ENCODE data around the gene PROZ.
"Not testable (repeated sequence)": the region's sequence is repeated elsewhere in the genome, so short reads cannot be mapped to it uniquely, and the experiment has no call there.

PROZ gene

GRCh38 chr13:113157929-113158747 lies at the start of gene PROZ:
Gene PROZ, plus strand, starts transcription at chr13:113158648. Its CDS starts 13 bp downstream, at chr13:113158661.
- no peak for DNase-seq (ENCODE audit: low spot score in 2 of 2)
- no peak within 1 kb of the TSS for H3K4me3 Mint-ChIP-seq

GRCh38 chr13:113109151-113110047 lies 49.0 kb upstream of the PROZ start:
- Mint-ChIP-seq H3K36me3 (peaks cover 25% of the 10 kb centered on the region), H3K27ac (peak overlapping the region; percentile 92), H3K9me3 (no peaks in the 10 kb centered on the region), H3K4me1 (no peaks in the 10 kb centered on the region), H3K4me3 (peak overlapping the region; percentile 62)
- ATAC-seq (peak; percentile 33), DNase-seq (ENCODE audit: low spot score in 2 of 2) (peak in 1 of 2 donors; percentile 14)

More at GRCh38 chr13:113157929-113158747, at the start of gene PROZ:
- ATAC-seq: no peak
- Mint-ChIP-seq H3K36me3 (peaks cover 22% of the 10 kb centered on the region), H3K9me3 (peaks cover 13% of the 10 kb centered on the region), H3K4me1 (peaks cover 22% of the 10 kb centered on the region), H3K27ac (peak within 1 kb of the TSS; percentile 65)

DNA sequence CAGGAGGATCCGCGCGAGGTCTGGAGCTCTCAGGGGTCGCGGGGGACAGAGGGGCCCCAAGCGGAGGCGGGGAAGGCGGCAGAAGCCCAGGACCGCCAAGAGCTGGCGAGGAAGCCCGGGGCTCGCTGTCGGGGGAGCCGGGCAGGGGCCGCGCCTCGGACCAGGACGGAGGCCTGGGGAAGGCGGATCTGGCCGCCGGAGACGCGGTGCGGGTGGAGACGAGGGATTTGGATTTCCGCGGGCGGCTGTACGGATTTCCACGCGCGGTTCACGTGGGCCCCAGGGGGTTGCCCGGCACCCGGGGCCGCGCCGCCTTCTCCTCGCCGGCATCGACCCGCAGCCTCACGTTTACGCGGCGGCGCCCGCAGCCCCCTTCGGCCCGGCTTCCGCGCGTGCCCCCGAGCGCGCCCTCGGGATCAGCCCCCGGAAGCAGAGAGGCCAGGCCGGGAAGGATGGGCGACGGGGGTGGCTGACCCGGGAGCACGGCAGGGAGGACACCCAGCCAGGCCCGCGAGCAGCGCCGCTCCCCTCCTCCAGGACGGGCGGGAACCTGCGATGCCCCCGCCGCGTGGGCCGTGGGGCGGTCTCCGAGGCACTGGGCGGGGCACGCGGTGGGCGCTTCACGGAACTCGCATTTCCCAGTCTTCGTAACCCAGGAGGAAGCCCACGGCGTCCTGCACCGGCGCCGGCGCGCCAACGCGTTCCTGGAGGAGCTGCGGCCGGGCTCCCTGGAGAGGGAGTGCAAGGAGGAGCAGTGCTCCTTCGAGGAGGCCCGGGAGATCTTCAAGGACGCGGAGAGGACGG lies 48.2 kb upstream of the PROZ start:
- Mint-ChIP-seq H3K27ac (no peak overlapping the region), H3K9me3 (no peaks in the 10 kb centered on the region), H3K4me3 (peak overlapping the region; percentile 62), H3K4me1 (no peaks in the 10 kb centered on the region), H3K36me3 (peaks cover 25% of the 10 kb centered on the region)
- ATAC-seq (peak; percentile 45), DNase-seq (ENCODE audit: low spot score in 2 of 2) (peak; percentile 28 to 53)

GRCh38 chr13:113110852-113111315 lies 47.6 kb upstream of the PROZ start:
- ATAC-seq (peak; percentile 27), DNase-seq (ENCODE audit: low spot score in 2 of 2) (no peak)
- no peak overlapping the region for H3K27ac Mint-ChIP-seq

GRCh38 chr13:113111821-113112220 lies 46.6 kb upstream of the PROZ start:
- not testable (repeated sequence) for H3K4me1 Mint-ChIP-seq; H3K4me3 Mint-ChIP-seq; ATAC-seq; DNase-seq (ENCODE audit: low spot score in 2 of 2); H3K27ac Mint-ChIP-seq; H3K9me3 Mint-ChIP-seq
- H3K36me3 Mint-ChIP-seq: peaks cover 23% of the 10 kb centered on the region

More at GRCh38 chr13:113110852-113111315, 47.6 kb upstream of the PROZ start:
- H3K36me3 Mint-ChIP-seq: peaks cover 25% of the 10 kb centered on the region
- H3K9me3 Mint-ChIP-seq: no peaks in the 10 kb centered on the region
- no peaks in the 10 kb centered on the region for H3K4me1 Mint-ChIP-seq
- H3K4me3 Mint-ChIP-seq: peak overlapping the region; percentile 62

DNA sequence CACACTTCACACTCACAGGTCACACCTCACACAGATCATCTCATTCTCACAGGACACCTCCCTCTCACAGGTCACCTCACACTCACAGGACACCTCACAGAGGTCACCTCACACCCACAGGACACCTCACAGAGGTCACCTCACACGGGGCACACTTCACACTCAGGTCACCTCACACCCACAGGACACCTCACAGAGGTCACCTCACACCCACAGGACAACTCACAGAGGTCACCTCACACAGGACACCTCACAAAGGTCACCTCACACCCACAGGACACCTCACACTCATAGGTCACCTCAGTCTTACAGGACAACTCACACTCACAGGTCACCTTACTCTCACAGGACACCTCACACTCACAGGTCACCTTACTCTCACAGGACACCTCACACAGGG lies 46.0 kb upstream of the PROZ start:
- not testable (repeated sequence) for H3K4me1 Mint-ChIP-seq; ATAC-seq; H3K27ac Mint-ChIP-seq; H3K9me3 Mint-ChIP-seq; H3K4me3 Mint-ChIP-seq; DNase-seq (ENCODE audit: low spot score in 2 of 2)
- H3K36me3 Mint-ChIP-seq: peaks cover 18% of the 10 kb centered on the region

DNA sequence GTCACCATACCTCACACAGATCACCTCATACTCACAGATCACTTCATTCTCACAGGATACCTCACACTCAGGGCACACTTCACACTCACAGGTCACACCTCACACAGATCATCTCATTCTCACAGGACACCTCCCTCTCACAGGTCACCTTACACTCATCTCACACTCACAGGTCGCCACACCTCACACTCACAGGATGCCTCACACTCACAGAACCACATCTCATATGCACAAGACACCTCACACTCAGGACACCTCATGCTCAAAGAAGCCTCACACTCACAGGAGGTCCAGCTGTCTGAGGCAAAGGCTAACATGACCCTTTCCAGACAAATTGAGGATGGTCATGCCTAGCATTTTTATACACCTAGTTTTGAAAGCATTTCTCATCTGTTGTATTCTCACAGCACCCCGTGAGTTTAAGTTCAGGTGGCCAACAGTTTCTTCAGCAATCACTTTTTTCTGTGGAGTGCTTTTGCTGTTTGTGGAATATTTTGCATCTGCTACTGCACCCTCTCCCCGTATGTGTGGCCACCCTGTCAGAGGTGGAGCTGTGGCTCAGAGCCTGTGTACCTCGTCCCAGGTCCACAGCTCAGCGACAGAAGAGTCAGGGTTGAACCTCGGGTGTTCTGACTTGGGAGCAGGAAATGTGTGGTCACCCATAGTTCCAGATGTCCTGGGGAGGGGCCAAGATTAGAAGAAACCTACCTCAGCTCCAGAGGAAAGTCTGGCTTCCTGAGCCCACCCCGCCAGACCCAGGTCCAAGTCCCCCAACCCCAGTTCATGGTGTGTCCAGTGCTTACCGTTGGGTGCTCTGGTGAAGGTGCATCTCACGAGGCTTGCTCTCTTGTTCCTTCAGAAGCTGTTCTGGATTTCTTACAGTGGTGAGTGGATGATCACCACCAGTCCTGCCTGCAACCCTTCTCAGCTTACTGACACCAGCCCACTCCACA lies 45.3 kb upstream of the PROZ start:
- Mint-ChIP-seq H3K9me3 (no peaks in the 10 kb centered on the region), H3K36me3 (peaks cover 18% of the 10 kb centered on the region), H3K4me1 (no peaks in the 10 kb centered on the region), H3K27ac (no peak overlapping the region), H3K4me3 (no peak overlapping the region)
- DNase-seq (ENCODE audit: low spot score in 2 of 2): no peak
- no peak for ATAC-seq

DNA sequence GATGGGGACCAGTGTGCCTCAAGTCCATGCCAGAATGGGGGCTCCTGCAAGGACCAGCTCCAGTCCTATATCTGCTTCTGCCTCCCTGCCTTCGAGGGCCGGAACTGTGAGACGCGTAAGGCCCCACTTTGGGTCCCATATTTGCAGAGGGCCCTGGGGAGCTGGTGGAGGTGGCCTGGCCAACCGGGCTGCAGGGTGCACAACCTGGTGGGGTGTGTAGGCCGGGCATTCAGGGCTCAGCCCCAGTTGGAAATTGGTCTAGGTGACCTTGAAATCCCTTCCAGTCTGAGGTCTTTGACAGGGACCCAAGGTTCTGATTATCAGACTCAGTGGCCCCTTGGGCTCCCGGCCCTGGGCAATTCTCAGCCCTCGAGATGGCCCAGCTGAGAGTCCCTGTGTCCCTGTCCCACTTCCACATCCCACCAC lies 44.6 kb upstream of the PROZ start:
- no peak for ATAC-seq
- Mint-ChIP-seq H3K27ac (no peak overlapping the region), H3K4me3 (no peak overlapping the region), H3K4me1 (no peaks in the 10 kb centered on the region), H3K9me3 (no peaks in the 10 kb centered on the region), H3K36me3 (peaks cover 11% of the 10 kb centered on the region)
- no peak for DNase-seq (ENCODE audit: low spot score in 2 of 2)

- DNase-seq (ENCODE audit: low spot score in 2 of 2) (no peak), ATAC-seq (no peak)
- Mint-ChIP-seq H3K4me1 (no peaks in the 10 kb centered on the region), H3K9me3 (no peaks in the 10 kb centered on the region), H3K36me3 (peaks cover 2% of the 10 kb centered on the region), H3K4me3 (no peak overlapping the region), H3K27ac (no peak overlapping the region)
These were observed 43.7 kb upstream of the PROZ start for GRCh38 chr13:113114511-113115362.

- Mint-ChIP-seq H3K4me1 (no peaks in the 10 kb centered on the region), H3K36me3 (no peaks in the 10 kb centered on the region), H3K9me3 (no peaks in the 10 kb centered on the region), H3K4me3 (no peak overlapping the region), H3K27ac (no peak overlapping the region)
- DNase-seq (ENCODE audit: low spot score in 2 of 2) (no peak), ATAC-seq (no peak)
These were observed 42.9 kb upstream of the PROZ start for GRCh38 chr13:113115363-113116205.

GRCh38 chr13:113116206-113116800 lies 42.1 kb upstream of the PROZ start:
- ATAC-seq (no peak), DNase-seq (ENCODE audit: low spot score in 2 of 2) (no peak)
- H3K27ac Mint-ChIP-seq: no peak overlapping the region
- H3K4me1 Mint-ChIP-seq: no peaks in the 10 kb centered on the region
- no peaks in the 10 kb centered on the region for H3K36me3 Mint-ChIP-seq
- H3K4me3 Mint-ChIP-seq: no peak overlapping the region
- H3K9me3 Mint-ChIP-seq: no peaks in the 10 kb centered on the region

DNA sequence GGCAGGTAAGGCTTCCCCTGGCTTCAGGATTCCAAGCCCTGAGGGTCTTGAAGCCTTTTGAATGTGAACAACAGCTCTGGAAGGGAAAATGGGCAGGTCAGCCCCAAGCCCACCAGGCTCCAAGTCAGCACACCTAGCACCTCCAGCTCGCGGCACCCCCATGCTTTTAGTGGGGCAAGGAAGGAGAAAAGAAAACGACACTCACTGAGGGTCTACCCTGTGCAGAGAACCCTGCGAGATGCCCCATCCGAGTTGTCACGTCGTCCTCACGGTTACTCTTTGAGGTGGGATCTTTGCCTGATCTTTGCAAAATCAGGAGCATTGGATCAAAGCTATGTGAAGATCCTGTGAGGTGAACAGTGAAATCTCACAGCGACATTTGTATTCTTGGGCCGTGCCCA lies 41.6 kb upstream of the PROZ start:
- DNase-seq (ENCODE audit: low spot score in 2 of 2) (no peak), ATAC-seq (no peak)
- Mint-ChIP-seq H3K27ac (no peak overlapping the region), H3K36me3 (no peaks in the 10 kb centered on the region), H3K9me3 (no peaks in the 10 kb centered on the region), H3K4me3 (no peak overlapping the region), H3K4me1 (no peaks in the 10 kb centered on the region)

Data from stimulated activated effector memory CD8-positive, alpha-beta T cell treated with anti-CD3 and anti-CD28 coated beads, Interleukin-12 subunit alpha, Interleukin-12 subunit beta, amount 100 ng/mL, for 72 hours (primary cell).